GM23338 (cell line): ENCODE measurements around the gene LSM14A. TPM values are rescaled to one million over a fixed set of nuclear protein-coding genes. Genes with fewer than 3 reads are reported as not detected.

ENCODE experiments used
- ATAC-seq: fragments of 200-7000 bp; cut with Tn5 transposase; 3 replicates; pipeline ENCODE4 v1.9.1; 2020
- DNase-seq: peaks from one replicate; pipeline ENCODE4 v3.0.0-alpha.2; 2015; ENCODE audit warnings: low spot score
- H2AFZ ChIP-seq: fragments of 200-600 bp; sonication (generic); 2 replicates; pipeline ENCODE4 v1.8.0; 2016; ENCODE audit warnings: antibody characterized with exemption, mild to moderate bottlenecking, moderate library complexity
- H3F3A ChIP-seq: fragments of 200-600 bp; sonication (generic); replicated peaks from 2 replicates; pipeline ENCODE4 v1.8.0; 2017; ENCODE audit warnings: antibody characterized with exemption, mixed run types, low read depth
- H3K27ac ChIP-seq: fragments of 200-600 bp; sonication (generic); 2 replicates; pipeline ENCODE4 v1.6.1; 2016; ENCODE audit warnings: low read depth
- H3K27me3 ChIP-seq: fragments of 200-600 bp; sonication (generic); 2 replicates; pipeline ENCODE4 v1.8.0; 2016; ENCODE audit warnings: mild to moderate bottlenecking, mixed run types, moderate library complexity; ENCODE audit not compliant: insufficient read depth
- H3K36me3 ChIP-seq: fragments of 200-600 bp; sonication (generic); 2 replicates; pipeline ENCODE4 v1.8.0; 2016; ENCODE audit warnings: mild to moderate bottlenecking; ENCODE audit not compliant: insufficient read depth
- H3K4me1 ChIP-seq: fragments of 200-600 bp; sonication (generic); 2 replicates; pipeline ENCODE4 v1.8.0; 2016; ENCODE audit warnings: mild to moderate bottlenecking, moderate library complexity; ENCODE audit not compliant: insufficient read depth
- H3K4me2 ChIP-seq: fragments of 200-600 bp; sonication (generic); 2 replicates; pipeline ENCODE4 v1.7.1; 2017; ENCODE audit warnings: mixed run types
- H3K4me3 ChIP-seq: fragments of 200-600 bp; sonication (generic); 2 replicates; pipeline ENCODE4 v1.6.1; 2016; ENCODE audit warnings: mixed run types
- H3K79me2 ChIP-seq: fragments of 200-600 bp; sonication (generic); replicated peaks from 2 replicates; pipeline ENCODE4 v1.8.0; 2017; ENCODE audit warnings: mild to moderate bottlenecking; ENCODE audit not compliant: insufficient read depth
- H3K9me2 ChIP-seq: fragments of 200-600 bp; sonication (generic); 2 replicates; pipeline ENCODE4 v1.8.0; 2017; ENCODE audit not compliant: insufficient read depth
- H4K20me1 ChIP-seq: fragments of 200-600 bp; sonication (generic); replicated peaks from 2 replicates; pipeline ENCODE4 v1.8.0; 2017; ENCODE audit warnings: mild to moderate bottlenecking; ENCODE audit not compliant: insufficient read depth
- H3K27ac Mint-ChIP-seq: 2 replicates; pipeline ENCODE4 v1.8.0; 2020; ENCODE audit warnings: inconsistent platforms, mild to moderate bottlenecking, moderate library complexity, mixed read lengths
- H3K27me3 Mint-ChIP-seq: 3 replicates; pipeline ENCODE4 v1.8.0; 2022; ENCODE audit warnings: low read depth, mild to moderate bottlenecking, moderate library complexity, mixed read lengths, inconsistent platforms; ENCODE audit not compliant: insufficient read depth, poor library complexity
- H3K36me3 Mint-ChIP-seq: 3 replicates; pipeline ENCODE4 v1.8.0; 2021; ENCODE audit warnings: low read depth, mild to moderate bottlenecking, inconsistent platforms, moderate library complexity, mixed read lengths
- H3K4me1 Mint-ChIP-seq: 3 replicates; pipeline ENCODE4 v1.8.0; 2020; ENCODE audit warnings: mild to moderate bottlenecking, inconsistent platforms, mixed read lengths
- H3K4me3 Mint-ChIP-seq: 3 replicates; pipeline ENCODE4 v1.8.0; 2021; ENCODE audit warnings: moderate library complexity, mild to moderate bottlenecking, inconsistent platforms, mixed read lengths
- H3K9me3 Mint-ChIP-seq: 3 replicates; pipeline ENCODE4 v1.8.0; 2020; ENCODE audit warnings: moderate library complexity, mild to moderate bottlenecking, inconsistent platforms, mixed read lengths
- CREB1 ChIP-seq: fragments of 250-450 bp; sonication (Bioruptor Pico); IDR thresholded peaks from 2 replicates; pipeline ENCODE4 v1.5.0; 2020; ENCODE audit warnings: low read depth, mild to moderate bottlenecking, moderate library complexity
- EZH2 ChIP-seq: fragments of 200-600 bp; sonication (generic); IDR thresholded peaks from one replicate; pipeline ENCODE4 v1.8.0; 2017; ENCODE audit warnings: antibody characterized with exemption, mild to moderate bottlenecking, low read depth; ENCODE audit not compliant: unreplicated experiment
- JUNB ChIP-seq: IDR thresholded peaks from one replicate; pipeline ENCODE4 v1.6.1; 2016; ENCODE audit warnings: antibody characterized with exemption; ENCODE audit not compliant: unreplicated experiment
- NANOG ChIP-seq: IDR thresholded peaks from 2 replicates; pipeline ENCODE4 v1.6.1; 2016; ENCODE audit warnings: antibody characterized with exemption, borderline replicate concordance
- ZNF114 ChIP-seq: fragments of 250-450 bp; sonication (Bioruptor Pico); IDR thresholded peaks from 2 replicates; pipeline ENCODE4 v1.5.0; 2020; ENCODE audit warnings: mild to moderate bottlenecking, moderate library complexity
- polyA plus RNA-seq: library from polyadenylated mRNA; unstranded; fragments of >200 nt; fragmentation: Nextera tagmentation; extraction: Ambion mirVana; gene quantifications from 2 replicates; pipeline ENCODE4 v1.2.1, GENCODE V29; 2016
- total RNA-seq: library from RNA; depleted of rRNA; stranded (reverse); fragments of >200 nt; shearing (Covaris generic); gene quantifications from 2 replicates; pipeline ENCODE4 v1.2.3, GENCODE V29; 2014
- TF ChIP-seq, protein P1 (sequence below): IDR thresholded peaks from 2 replicates; pipeline ENCODE4 v1.6.1; 2016; ENCODE audit warnings: antibody characterized with exemption
- TF ChIP-seq, protein P2 (sequence below), 2 experiments: fragments of 200-600 bp in 1 of 2; sonication (generic) in 1 of 2; conservative IDR thresholded peaks; 2 replicates each; pipeline versions ENCODE4 v1.5.1 to v1.6.1; 2016 to 2017; ENCODE audit warnings: antibody characterized with exemption in 2 of 2, low read depth in 2 of 2, mild to moderate bottlenecking in 2 of 2, moderate library complexity in 1 of 2
- TF ChIP-seq, protein P3 (sequence below): IDR thresholded peaks from one replicate; pipeline ENCODE4 v1.6.1; 2018; ENCODE audit warnings: antibody characterized with exemption; ENCODE audit not compliant: unreplicated experiment

LSM14A gene
- total and polyA plus RNA-seq, 2 experiments from 2014 or later = 109 to 166 TPM

DNA sequence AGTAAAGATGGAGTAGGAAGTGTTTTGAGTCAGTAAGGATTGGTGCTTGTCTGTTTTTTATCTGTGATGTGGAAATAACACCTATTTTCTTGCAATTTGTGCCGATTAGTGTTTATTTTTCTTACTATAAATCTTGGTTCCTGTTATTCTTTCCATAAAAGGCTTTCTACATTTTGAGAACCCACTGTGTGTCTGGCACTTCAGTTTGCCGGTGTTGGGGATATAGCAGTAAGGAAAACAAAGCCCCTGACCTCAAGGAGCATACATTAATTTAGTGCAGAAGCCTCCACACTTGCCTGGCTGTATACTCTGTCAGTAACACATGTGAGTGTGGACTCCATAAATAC, 46.5 kb downstream of the LSM14A start:
- DNase-seq (no peak), ATAC-seq (no peak)
- Mint-ChIP-seq H3K36me3 (peaks cover 77% of the 10 kb centered on the region), H3K4me1 (peaks cover 4% of the 10 kb centered on the region), H3K27ac (no peak overlapping the region), H3K9me3 (no peaks in the 10 kb centered on the region), H3K4me3 (no peak overlapping the region), H3K27me3 (no peaks in the 10 kb centered on the region)
- Histone ChIP-seq H3K36me3 (peaks cover 56% of the 10 kb centered on the region), H3K27ac (0 out of 2 replicates have a peak overlapping the region, but pooled peaks have one; percentile 10), H3K4me1 (no peaks in the 10 kb centered on the region; the same call in 1 of the 2 replicates), H4K20me1 (peaks cover 15% of the 10 kb centered on the region; the same call in 1 of the 2 replicates), H3K4me2 (no peak overlapping the region), H2AFZ (no peak overlapping the region), H3K4me3 (no peak overlapping the region), H3F3A (peaks cover 17% of the 10 kb centered on the region), H3K27me3 (no peaks in the 10 kb centered on the region), H3K9me2 (no peaks in the 10 kb centered on the region), H3K79me2 (peaks cover 11% of the 10 kb centered on the region)
- TF ChIP-seq, protein P1, sequence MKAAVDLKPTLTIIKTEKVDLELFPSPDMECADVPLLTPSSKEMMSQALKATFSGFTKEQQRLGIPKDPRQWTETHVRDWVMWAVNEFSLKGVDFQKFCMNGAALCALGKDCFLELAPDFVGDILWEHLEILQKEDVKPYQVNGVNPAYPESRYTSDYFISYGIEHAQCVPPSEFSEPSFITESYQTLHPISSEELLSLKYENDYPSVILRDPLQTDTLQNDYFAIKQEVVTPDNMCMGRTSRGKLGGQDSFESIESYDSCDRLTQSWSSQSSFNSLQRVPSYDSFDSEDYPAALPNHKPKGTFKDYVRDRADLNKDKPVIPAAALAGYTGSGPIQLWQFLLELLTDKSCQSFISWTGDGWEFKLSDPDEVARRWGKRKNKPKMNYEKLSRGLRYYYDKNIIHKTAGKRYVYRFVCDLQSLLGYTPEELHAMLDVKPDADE = no peak
- TF ChIP-seq JUNB (no peak), CREB1 (CRISPR knock-in tag) (no peak)

DNA sequence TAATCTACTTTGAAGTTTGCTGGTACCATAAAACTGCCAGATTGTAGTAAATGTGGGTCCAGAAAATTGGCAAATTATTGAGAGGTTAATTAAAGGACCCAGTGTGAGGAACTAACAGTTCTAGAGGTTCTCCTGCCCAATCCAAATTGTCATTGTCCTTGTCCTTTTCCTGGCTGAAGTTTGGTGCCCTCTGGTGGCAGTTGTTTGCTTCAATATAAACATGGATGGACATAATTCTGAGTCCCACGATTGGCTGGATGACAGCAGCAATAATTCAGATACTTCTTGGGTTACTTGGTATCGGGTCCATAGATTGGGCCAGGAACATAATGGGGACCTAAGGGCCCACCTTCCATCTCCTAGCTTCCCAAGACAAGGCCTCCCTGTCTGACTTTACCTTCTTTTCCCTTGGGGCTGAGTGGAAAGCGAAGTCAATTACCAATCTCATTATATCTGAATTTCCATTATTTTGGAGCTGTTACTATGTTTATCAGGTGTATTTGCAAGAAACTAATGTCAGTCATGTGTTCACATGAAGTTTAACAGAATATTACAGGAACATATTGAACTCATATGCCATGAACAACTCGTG, 48.3 kb downstream of the LSM14A start:
- Histone ChIP-seq H3F3A (peaks cover 18% of the 10 kb centered on the region), H3K4me1 (peaks cover 10% of the 10 kb centered on the region), H3K27me3 (no peaks in the 10 kb centered on the region), H3K27ac (no peak overlapping the region), H3K4me3 (no peak overlapping the region), H3K79me2 (peaks cover 11% of the 10 kb centered on the region), H2AFZ (no peak overlapping the region), H3K4me2 (no peak overlapping the region), H3K36me3 (peaks cover 46% of the 10 kb centered on the region), H3K9me2 (no peaks in the 10 kb centered on the region), H4K20me1 (peaks cover 7% of the 10 kb centered on the region; the same call in 1 of the 2 replicates)
- peaks cover 19% of the 10 kb centered on the region for H3K4me1 Mint-ChIP-seq
- DNase-seq (peak; percentile 83), ATAC-seq (no peak; the same call in 2 of the 3 replicates)
- TF ChIP-seq, protein P2, sequence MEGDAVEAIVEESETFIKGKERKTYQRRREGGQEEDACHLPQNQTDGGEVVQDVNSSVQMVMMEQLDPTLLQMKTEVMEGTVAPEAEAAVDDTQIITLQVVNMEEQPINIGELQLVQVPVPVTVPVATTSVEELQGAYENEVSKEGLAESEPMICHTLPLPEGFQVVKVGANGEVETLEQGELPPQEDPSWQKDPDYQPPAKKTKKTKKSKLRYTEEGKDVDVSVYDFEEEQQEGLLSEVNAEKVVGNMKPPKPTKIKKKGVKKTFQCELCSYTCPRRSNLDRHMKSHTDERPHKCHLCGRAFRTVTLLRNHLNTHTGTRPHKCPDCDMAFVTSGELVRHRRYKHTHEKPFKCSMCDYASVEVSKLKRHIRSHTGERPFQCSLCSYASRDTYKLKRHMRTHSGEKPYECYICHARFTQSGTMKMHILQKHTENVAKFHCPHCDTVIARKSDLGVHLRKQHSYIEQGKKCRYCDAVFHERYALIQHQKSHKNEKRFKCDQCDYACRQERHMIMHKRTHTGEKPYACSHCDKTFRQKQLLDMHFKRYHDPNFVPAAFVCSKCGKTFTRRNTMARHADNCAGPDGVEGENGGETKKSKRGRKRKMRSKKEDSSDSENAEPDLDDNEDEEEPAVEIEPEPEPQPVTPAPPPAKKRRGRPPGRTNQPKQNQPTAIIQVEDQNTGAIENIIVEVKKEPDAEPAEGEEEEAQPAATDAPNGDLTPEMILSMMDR (conservative IDR thresholded peaks at IDR 0.05; ENCODE audit: low read depth in 2 of 2) = peak; percentile 78 to 80
- no peak for TF ChIP-seq ZNF114 (CRISPR knock-in tag)
- H3K27me3 Mint-ChIP-seq = no peaks in the 10 kb centered on the region
- H3K27ac Mint-ChIP-seq = no peak overlapping the region
- peaks cover 82% of the 10 kb centered on the region for H3K36me3 Mint-ChIP-seq
- no peaks in the 10 kb centered on the region for H3K9me3 Mint-ChIP-seq
- H3K4me3 Mint-ChIP-seq = no peak overlapping the region; the same call in 2 of the 3 replicates

DNA sequence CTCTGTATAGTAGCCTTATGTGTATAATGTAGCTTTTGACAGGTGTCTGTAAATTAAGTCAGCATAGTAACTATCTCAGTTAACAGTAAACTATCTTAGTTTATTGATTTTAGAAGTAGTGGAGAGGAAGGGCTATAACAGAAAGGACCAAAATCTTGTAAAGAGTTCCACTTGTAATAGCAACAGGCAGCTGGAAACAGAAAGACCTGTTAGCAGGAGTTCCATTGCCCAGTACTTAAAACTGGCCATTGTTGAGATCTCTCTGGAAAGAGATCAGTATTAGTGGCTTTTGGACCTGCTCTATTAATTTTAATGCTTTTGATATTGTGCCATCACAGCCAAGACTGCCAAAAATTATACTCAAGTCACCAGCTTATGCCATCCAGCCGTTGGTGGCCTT, 50.1 kb downstream of the LSM14A start:
- no peak for DNase-seq
- H3K27me3 Mint-ChIP-seq = no peaks in the 10 kb centered on the region
- Histone ChIP-seq H3K79me2 (peaks cover 11% of the 10 kb centered on the region), H3K4me1 (peaks cover 10% of the 10 kb centered on the region), H3F3A (peaks cover 22% of the 10 kb centered on the region), H2AFZ (no peak overlapping the region), H3K27me3 (no peaks in the 10 kb centered on the region), H3K36me3 (peaks cover 46% of the 10 kb centered on the region), H3K9me2 (no peaks in the 10 kb centered on the region), H3K4me2 (no peak overlapping the region), H3K4me3 (no peak overlapping the region), H4K20me1 (peaks cover 7% of the 10 kb centered on the region; the same call in 1 of the 2 replicates), H3K27ac (no peak overlapping the region)
- peaks cover 87% of the 10 kb centered on the region for H3K36me3 Mint-ChIP-seq
- peaks cover 19% of the 10 kb centered on the region for H3K4me1 Mint-ChIP-seq
- no peaks in the 10 kb centered on the region for H3K9me3 Mint-ChIP-seq
- H3K4me3 Mint-ChIP-seq = no peak overlapping the region
- no peak for ATAC-seq
- H3K27ac Mint-ChIP-seq = no peak overlapping the region
- TF ChIP-seq EZH2 (no peak), NANOG (no peak), ZNF114 (CRISPR knock-in tag) (no peak), JUNB (no peak)
- TF ChIP-seq, protein P2 (conservative IDR thresholded peaks at IDR 0.05; ENCODE audit: low read depth in 2 of 2) = no peak
- TF ChIP-seq, protein P1 = no peak
- TF ChIP-seq, protein P3, sequence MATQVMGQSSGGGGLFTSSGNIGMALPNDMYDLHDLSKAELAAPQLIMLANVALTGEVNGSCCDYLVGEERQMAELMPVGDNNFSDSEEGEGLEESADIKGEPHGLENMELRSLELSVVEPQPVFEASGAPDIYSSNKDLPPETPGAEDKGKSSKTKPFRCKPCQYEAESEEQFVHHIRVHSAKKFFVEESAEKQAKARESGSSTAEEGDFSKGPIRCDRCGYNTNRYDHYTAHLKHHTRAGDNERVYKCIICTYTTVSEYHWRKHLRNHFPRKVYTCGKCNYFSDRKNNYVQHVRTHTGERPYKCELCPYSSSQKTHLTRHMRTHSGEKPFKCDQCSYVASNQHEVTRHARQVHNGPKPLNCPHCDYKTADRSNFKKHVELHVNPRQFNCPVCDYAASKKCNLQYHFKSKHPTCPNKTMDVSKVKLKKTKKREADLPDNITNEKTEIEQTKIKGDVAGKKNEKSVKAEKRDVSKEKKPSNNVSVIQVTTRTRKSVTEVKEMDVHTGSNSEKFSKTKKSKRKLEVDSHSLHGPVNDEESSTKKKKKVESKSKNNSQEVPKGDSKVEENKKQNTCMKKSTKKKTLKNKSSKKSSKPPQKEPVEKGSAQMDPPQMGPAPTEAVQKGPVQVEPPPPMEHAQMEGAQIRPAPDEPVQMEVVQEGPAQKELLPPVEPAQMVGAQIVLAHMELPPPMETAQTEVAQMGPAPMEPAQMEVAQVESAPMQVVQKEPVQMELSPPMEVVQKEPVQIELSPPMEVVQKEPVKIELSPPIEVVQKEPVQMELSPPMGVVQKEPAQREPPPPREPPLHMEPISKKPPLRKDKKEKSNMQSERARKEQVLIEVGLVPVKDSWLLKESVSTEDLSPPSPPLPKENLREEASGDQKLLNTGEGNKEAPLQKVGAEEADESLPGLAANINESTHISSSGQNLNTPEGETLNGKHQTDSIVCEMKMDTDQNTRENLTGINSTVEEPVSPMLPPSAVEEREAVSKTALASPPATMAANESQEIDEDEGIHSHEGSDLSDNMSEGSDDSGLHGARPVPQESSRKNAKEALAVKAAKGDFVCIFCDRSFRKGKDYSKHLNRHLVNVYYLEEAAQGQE = no peak
